PFSK-1 (cell line): ENCODE measurements around the gene DGKI.

Experiments
- FOXP2 ChIP-seq: optimal IDR thresholded peaks from 2 replicates; pipeline ENCODE3; 2011; ENCODE audit warnings: borderline replicate concordance, control low read depth, inconsistent platforms; ENCODE audit not compliant: insufficient read depth; ENCODE audit errors: extremely low read length, extremely low read depth
- POLR2AphosphoS5 ChIP-seq: IDR thresholded peaks from 2 replicates; pipeline ENCODE4 v1.6.1; 2012; ENCODE audit warnings: low read depth, mild to moderate bottlenecking, control low read depth, low read length, moderate library complexity
- SIN3A ChIP-seq: IDR thresholded peaks from 2 replicates; pipeline ENCODE4 v1.6.1; 2012; ENCODE audit warnings: mild to moderate bottlenecking, low read length, moderate library complexity, borderline replicate concordance; ENCODE audit not compliant: insufficient read depth
- TAF1 ChIP-seq: IDR thresholded peaks from 2 replicates; pipeline ENCODE4 v1.6.1; 2012; ENCODE audit warnings: low read length, control low read depth, borderline replicate concordance; ENCODE audit not compliant: insufficient read depth
- TF ChIP-seq, protein P1 (sequence below), 2 experiments: IDR thresholded peaks; 2 replicates each; pipeline versions ENCODE4 v1.6.1 to v1.8.0; 2011 to 2012; ENCODE audit warnings: low read depth in 2 of 2, low read length in 2 of 2, control low read depth in 1 of 2, inconsistent platforms in 1 of 2, mild to moderate bottlenecking in 1 of 2, moderate library complexity in 1 of 2; ENCODE audit not compliant: insufficient read depth in 1 of 2

The DGKI gene

DNA sequence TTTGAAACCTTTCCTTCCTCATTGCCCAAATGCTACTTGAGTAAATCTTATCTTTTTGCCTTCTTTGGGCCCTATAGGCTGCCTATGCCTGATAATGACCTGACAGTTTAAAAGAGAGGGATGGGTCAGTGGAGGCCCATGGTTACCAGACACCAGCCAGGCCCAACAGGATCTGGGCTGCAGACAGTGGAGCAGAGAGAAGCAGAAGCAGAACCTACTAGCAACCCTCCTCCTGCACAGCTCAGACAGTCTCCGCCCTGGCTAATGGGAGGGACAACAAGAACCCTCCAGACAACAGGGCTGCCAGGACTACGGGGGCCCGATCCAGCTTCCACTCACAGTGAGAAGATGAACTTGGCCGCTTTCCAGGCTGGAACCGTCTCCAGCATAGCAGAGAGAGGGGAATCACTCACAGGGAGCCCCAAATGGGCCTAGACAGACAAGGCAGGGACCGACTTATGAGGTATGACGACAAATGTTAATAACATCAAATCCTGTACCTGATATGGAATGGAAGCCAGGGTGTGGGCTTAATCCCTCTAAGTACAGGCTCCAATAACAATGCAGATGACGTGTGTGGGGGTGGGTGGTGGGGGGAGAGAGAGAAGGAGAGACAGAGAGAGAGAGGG, 31.7 kb upstream of the DGKI start:
- no peak for TF ChIP-seq SIN3A
- TF ChIP-seq POLR2AphosphoS5: no peak
- TF ChIP-seq FOXP2: no peak
- no peak for TF ChIP-seq TAF1
- TF ChIP-seq, protein P1, sequence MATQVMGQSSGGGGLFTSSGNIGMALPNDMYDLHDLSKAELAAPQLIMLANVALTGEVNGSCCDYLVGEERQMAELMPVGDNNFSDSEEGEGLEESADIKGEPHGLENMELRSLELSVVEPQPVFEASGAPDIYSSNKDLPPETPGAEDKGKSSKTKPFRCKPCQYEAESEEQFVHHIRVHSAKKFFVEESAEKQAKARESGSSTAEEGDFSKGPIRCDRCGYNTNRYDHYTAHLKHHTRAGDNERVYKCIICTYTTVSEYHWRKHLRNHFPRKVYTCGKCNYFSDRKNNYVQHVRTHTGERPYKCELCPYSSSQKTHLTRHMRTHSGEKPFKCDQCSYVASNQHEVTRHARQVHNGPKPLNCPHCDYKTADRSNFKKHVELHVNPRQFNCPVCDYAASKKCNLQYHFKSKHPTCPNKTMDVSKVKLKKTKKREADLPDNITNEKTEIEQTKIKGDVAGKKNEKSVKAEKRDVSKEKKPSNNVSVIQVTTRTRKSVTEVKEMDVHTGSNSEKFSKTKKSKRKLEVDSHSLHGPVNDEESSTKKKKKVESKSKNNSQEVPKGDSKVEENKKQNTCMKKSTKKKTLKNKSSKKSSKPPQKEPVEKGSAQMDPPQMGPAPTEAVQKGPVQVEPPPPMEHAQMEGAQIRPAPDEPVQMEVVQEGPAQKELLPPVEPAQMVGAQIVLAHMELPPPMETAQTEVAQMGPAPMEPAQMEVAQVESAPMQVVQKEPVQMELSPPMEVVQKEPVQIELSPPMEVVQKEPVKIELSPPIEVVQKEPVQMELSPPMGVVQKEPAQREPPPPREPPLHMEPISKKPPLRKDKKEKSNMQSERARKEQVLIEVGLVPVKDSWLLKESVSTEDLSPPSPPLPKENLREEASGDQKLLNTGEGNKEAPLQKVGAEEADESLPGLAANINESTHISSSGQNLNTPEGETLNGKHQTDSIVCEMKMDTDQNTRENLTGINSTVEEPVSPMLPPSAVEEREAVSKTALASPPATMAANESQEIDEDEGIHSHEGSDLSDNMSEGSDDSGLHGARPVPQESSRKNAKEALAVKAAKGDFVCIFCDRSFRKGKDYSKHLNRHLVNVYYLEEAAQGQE (IDR thresholded peaks at IDR 0.05; ENCODE audit: insufficient read depth in 1 of 2, low read depth in 2 of 2, low read length in 2 of 2): no peak

DNA sequence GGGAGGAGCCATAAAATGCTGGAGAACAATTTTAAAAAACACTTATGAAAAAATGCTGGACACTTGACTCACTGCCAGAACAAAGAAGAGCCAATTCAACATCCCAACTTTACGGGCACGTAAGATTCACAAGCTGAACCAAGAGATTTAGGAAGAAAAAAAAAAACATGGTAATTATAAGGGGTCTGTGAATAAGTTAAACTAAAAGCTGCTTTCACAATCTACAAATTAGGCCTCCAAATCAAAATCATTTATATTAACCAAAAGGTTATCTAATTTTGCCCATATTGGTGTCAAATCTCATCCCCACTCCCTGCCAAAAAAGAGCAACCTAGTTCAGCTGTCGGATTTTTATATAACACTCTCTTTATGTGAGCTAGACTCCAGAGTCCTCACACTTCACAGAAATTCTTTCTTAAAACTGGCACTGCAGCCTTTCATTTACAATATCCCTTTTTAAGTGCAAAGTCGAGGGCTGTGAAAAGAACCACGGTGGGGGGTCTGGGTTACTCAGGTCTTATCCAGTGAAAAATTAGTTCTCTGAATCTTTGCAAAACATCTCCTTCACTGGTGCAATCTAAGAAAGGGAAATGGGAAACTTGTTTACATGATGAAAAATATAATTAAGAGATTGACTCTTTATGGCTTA, 30.4 kb upstream of the DGKI start:
- TF ChIP-seq, protein P1 (IDR thresholded peaks at IDR 0.05; ENCODE audit: insufficient read depth in 1 of 2, low read depth in 2 of 2, low read length in 2 of 2): no peak
- TF ChIP-seq SIN3A (no peak), TAF1 (no peak), POLR2AphosphoS5 (no peak), FOXP2 (no peak)

DNA sequence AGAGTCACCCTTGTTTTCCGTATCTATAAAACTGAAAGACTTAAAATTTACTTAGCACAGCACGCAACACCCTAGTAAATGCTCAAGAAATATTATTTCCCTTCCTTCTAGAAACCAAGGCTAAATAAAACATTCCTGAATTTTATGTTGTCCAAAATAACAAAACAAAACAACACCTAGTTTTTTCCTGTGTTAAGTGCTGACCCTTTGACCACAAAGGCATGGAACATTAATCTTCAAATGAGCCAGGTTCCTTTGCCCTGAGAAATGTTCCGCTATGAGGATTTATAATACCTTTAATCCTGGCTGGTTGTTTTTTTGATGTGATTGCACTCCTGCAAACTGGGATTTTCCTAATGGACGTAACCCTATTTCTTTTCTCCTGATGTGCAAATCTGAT, 29.0 kb upstream of the DGKI start:
- TF ChIP-seq, protein P1 (IDR thresholded peaks at IDR 0.05; ENCODE audit: insufficient read depth in 1 of 2, low read depth in 2 of 2, low read length in 2 of 2): no peak
- TF ChIP-seq SIN3A: no peak
- TF ChIP-seq FOXP2: no peak

DNA sequence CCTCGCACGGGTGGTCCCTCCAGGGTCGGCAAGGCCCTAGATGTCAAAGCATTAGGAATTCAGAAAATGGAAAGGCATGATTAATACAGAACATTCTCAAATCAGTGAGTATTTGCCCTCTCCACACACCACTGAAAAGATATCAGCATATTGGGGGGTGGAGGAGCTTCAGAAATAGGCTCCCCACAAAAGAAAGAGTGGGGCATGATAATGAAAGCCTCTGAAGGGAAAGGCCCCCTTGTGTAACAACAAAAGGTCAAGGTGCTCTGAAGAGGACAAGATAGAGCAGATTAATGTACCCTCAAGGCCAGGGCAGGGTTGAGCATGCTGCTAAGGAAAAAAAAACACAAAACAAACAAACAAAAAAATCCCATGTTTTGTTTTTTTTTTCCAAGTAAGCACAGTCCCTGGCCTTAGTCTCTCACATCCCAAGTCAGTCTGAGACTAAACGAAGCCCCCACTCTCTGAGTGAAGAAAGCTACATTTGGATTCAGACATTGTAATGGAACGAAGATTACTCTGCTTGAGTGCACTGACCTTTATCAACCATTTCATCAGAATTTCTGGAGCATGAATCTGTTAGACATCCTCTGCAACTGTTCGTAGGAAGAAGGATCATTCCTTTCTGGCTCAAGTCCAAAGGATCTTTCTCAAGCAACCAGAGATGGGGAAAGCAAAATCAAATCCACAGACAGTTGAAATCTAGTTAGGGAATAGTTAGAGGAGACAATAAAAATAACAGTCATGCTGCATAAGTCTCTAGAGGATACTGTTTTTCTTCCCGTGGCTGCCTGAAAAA, 27.4 kb upstream of the DGKI start:
- TF ChIP-seq SIN3A: no peak
- TF ChIP-seq FOXP2: no peak
- TF ChIP-seq, protein P1 (IDR thresholded peaks at IDR 0.05; ENCODE audit: insufficient read depth in 1 of 2, low read depth in 2 of 2, low read length in 2 of 2): no peak
- no peak for TF ChIP-seq POLR2AphosphoS5
- TF ChIP-seq TAF1: no peak
